GM19099 (cell line): Measurements from ENCODE around the gene ARHGEF40.

Source experiments
- POLR2A ChIP-seq: IDR thresholded peaks from 3 replicates; pipeline ENCODE4 v1.6.1; 2011; ENCODE audit warnings: low read depth; ENCODE audit not compliant: insufficient read length; ENCODE audit errors: extremely low read depth

The ARHGEF40 gene

DNA sequence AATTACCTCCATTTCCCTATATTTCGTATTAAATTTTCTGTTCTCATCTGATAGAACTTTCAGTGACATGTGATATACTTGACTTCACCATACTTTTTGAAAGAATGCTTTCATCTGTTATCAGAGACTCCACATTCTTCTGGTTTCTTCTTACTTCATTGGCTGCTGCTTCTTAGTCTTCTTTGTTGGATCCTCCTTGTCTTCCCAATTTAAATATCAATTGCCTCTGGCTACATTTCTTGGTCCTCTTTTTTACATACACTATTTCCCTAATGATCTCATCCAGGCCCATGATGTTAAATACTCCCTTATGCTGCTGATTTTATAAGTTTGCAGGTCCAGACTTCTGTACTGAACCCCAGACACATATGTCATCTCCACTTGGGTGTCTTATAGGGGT, 63.8 kb downstream of the ARHGEF40 start:
- no peak for TF ChIP-seq POLR2A

GRCh38 chr14:21136024-21136423, 65.9 kb downstream of the ARHGEF40 start:
- TF ChIP-seq POLR2A: no peak
